RCC 7860 (cell line): ENCODE results near the gene MUC4.
"Not testable (repeated sequence)": the region's sequence is repeated elsewhere in the genome, so short reads cannot be mapped to it uniquely, and the experiment has no call there.

ENCODE experiments used
- DNase-seq: peaks from one replicate; pipeline ENCODE4 v3.0.0-alpha.2; 2015; ENCODE audit warnings: low spot score
- FAIRE-seq: peaks from 2 replicates; lab custom pipeline; 2012; peaks lifted over from hg19 to GRCh38; lab: Jason Lieb, UNC

MUC4 gene

GRCh38 chr3:195722139-195722995, 89.4 kb downstream of the MUC4 start:
- FAIRE-seq, DNase-seq: not testable (repeated sequence)

- not testable (repeated sequence) for DNase-seq, FAIRE-seq
Observed at GRCh38 chr3:195720831-195721506, 90.8 kb downstream of the MUC4 start, which contains the start of gene MUC20. Gene MUC20 (plus strand): TSS chr3:195720978. CDS start chr3:195721008, 30 bp downstream.

DNA sequence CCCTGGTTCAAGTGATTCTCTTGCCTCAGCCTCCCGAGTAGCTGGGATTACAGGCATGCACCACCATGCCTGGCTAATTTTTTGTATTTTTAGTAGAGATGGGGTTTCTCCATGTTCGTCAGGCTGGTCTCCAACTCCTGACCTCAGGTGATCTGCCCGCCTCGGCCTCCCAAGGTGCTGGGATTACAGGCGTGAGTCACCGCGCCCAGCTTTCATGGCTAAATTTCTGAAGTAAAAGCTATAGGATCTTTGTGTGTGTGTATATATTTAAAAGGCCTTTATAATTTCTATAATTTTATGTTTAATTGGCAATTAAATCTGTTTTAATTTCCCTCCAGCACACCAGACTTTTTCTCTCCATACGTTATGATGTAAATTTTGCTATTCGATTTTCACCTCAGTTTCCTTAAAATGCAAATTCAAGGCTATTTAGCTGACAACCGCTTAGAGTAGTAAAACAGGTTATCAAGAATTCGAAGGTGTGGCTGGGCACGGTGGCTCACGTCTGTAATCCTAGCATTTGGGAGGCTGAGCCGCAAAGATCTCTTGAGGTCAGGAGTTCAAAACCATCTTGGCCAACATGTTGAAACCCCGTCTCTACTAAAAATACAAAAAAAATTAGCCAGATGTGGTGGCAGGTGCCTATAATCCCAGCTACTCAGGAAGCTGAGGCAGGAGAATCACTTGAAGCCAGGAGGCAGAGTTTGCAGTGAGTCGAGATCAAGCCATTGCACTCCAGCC, 92.0 kb downstream of the MUC4 start:
- DNase-seq, FAIRE-seq: not testable (repeated sequence)

DNA sequence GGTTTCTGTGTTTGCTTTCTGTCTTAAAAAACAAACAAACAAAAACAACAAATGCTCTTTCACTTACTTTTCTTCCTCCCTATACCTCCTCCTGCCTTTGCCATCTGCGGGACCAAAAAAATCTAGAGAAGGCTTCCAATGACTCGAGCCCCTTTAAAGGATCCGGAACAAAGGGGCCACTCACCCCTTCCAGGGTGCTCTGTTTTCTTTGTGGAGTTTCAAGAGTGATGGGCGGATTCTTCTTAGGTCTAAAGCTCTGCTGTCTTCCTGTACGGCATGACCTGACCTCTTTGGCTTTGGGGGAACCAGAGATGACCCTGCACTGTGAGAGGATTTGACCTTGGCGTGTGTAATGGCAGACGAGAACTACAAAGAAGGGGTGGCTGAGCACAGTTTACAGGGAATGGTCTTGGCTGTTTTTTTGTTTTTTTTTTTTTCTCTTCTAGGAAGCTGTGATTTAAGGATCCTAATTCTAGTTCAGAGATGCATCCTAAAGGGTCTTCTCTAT, 93.2 kb downstream of the MUC4 start:
- no peak for DNase-seq
- FAIRE-seq: no peak

- no peak for FAIRE-seq
Observed at GRCh38 chr3:195717852-195718476, 93.8 kb downstream of the MUC4 start.

DNA sequence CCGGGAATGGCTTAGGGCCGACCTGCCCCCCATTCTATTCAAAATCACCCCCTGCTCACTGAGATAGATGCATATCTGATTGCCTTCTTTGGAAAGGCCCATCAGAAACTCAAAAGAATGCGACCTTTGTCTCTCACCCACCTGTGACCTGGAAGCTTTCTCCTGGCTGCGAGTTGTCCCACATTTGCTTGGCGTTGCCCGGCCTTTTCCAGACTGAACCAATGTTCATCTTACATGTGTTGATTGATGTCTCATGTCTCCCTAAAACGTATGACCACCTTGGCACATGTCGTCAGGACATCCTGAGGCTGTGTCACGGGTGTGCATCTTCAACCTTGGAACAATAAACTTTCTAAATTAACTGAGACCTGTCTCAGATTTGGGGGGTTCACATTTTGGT, 94.3 kb downstream of the MUC4 start:
- DNase-seq (no peak), FAIRE-seq (no peak)

More at GRCh38 chr3:195717852-195718476, 93.8 kb downstream of the MUC4 start:
- DNase-seq: no peak

GRCh38 chr3:195715583-195716266, 96.0 kb downstream of the MUC4 start:
- DNase-seq: peak; percentile 8
- no peak for FAIRE-seq

DNA sequence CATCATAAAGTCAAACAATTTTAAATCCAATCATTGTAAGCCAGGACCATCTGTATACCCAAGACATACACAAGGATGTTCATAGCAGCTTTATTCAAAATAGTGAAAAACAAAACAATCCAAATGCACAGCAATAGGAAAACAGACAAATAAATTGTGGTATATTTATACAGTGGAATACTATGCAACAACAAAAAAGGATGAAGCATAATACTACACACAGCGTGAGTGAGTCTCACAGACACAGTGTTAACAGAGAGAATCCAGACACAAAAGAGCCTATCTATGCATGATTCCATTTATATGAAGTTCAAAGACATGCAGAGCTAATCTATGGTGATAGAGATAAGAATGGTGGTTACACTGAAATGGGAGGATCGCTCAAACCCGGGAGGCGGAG, 96.6 kb downstream of the MUC4 start:
- no peak for DNase-seq
- no peak for FAIRE-seq

DNA sequence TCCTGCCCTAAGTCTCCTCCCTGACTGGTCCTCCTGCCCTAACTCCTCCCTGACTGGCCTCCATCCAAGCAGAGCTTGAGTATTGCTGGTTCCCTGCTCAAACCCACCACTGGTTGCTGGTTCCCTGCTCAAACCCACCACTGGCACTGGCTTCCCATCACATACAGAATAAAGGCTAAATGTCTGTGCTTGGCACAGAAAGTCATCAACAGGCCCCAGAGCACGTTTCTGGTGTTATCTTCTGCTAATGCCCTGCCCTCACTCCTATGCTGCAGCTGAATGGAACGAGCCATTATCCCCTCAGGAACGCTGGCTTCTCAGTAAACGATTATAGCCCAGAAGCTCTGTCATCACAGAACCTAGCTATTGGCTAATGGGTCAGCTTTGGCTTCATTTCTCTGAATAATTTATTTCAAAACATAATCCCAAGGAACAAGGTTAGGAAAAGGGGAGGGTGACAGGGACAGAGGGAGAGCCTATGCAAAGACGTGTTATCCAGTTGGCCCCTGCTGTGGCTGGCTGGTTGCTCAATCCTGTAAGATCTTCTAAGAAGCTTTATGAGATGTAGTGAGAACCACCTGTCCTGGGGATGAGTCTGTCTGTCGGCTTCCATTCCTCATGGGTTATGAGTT, 97.2 kb downstream of the MUC4 start:
- DNase-seq (no peak), FAIRE-seq (no peak)

DNA sequence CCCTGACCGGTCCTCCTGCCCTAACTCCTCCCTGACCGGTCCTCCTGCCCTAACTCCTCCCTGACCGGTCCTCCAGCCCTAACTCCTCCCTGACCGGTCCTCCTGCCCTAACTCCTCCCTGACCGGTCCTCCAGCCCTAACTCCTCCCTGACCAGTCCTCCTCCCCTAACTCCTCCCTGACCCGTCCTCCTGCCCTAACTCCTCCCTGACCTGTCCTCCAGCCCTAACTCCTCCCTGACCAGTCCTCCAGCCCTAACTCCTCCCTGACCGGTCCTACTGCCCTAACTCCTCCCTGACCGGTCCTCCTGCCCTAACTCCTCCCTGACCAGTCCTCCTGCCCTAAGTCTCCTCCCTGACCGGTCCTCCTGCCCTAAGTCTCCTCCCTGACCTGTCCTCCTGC, 98.6 kb downstream of the MUC4 start:
- FAIRE-seq, DNase-seq: not testable (repeated sequence)

- not testable (repeated sequence) for FAIRE-seq, DNase-seq
Observed at GRCh38 chr3:195712535-195712910, 99.2 kb downstream of the MUC4 start.

DNA sequence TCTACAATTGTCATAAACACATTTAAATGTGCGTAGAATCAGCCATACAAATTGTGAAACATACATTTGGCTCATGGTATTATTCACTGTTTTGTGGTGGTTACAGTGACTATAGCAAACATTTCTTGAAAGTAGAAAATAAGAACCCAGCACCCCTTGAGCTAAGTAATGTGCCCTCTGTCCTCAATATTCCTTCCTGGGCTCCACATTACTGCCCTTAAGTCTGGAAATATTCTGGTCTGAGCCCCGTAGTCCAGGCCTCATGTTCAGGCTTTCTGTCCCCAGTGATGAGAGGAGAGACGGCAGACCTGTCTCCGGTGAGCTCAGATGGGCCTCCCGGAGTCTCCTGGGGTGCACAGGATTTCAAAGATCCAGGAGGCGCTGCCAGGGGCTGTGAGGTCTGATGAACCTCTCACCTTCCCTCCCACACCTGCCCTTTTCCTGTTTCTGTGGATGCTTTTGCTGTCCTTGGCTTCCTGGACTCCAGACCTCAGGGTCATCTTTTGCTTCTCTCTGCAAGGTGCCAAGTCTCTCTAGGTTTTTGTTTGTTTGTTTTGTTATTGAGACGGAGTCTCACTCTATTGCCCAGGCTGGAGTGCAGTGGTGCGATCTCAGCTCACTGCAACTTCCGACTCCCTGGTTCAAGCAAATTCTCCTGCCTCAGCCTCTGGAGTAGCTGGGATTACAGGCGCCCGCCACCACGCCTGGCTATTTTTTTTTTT, 99.8 kb downstream of the MUC4 start:
- FAIRE-seq: no peak

DNA sequence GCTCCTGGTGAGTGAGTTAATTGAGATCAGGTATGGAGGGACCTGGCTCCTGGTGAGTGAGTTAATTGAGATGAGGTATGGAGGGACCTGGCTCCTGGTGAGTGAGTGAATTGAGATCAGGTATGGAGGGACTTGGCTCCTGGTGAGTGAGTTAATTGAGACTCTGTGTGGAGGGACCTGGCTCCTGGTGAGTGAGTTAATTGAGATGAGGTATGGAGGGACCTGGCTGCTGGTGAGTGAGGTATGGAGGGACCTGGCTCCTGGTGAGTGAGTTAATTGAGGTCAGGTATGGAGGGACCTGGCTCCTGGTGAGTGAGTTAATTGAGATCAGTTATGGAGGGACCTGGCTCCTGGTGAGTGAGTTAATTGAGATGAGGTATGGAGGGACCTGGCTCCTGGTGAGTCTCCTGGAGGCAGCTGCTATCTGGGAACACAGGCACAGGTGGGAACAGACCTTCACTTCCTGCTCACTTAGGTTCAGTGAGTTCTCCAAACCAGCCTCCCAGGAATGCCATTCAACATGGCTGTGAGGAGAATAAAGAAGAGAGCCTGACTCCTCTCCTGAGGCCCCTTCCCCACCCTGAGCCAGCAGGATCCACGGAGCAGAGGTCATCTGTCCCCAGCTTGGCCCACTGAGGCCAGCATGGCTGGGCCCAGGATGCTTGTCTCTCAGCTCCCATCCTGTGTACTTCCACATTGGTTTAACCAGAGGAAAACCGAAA, 100.5 kb downstream of the MUC4 start:
- FAIRE-seq, DNase-seq: not testable (repeated sequence)

More for the DNA sequence above, 99.8 kb downstream of the MUC4 start:
- no peak for DNase-seq

GRCh38 chr3:195710126-195710905, 101.4 kb downstream of the MUC4 start:
- DNase-seq, FAIRE-seq: not testable (repeated sequence)

DNA sequence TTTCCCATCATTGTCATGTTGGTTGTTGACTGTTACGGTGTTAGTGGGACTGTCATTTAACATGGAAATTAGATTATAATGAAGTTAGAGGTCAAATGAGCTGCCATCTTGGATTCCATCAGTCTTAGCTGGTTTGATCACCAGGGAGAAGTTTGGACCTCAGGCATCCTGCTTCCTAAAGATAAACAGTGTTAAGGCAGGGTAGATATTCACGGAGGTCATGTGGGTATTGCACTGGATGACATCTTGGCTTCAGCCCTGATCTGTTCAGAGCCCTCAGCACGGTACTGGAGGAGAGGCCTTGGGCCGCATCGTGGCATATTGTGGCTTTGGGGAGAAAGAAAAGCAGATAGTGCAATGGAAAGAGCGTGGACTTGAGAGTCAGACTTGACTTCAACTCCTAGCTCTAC, 102.0 kb downstream of the MUC4 start:
- DNase-seq (no peak), FAIRE-seq (no peak)

DNA sequence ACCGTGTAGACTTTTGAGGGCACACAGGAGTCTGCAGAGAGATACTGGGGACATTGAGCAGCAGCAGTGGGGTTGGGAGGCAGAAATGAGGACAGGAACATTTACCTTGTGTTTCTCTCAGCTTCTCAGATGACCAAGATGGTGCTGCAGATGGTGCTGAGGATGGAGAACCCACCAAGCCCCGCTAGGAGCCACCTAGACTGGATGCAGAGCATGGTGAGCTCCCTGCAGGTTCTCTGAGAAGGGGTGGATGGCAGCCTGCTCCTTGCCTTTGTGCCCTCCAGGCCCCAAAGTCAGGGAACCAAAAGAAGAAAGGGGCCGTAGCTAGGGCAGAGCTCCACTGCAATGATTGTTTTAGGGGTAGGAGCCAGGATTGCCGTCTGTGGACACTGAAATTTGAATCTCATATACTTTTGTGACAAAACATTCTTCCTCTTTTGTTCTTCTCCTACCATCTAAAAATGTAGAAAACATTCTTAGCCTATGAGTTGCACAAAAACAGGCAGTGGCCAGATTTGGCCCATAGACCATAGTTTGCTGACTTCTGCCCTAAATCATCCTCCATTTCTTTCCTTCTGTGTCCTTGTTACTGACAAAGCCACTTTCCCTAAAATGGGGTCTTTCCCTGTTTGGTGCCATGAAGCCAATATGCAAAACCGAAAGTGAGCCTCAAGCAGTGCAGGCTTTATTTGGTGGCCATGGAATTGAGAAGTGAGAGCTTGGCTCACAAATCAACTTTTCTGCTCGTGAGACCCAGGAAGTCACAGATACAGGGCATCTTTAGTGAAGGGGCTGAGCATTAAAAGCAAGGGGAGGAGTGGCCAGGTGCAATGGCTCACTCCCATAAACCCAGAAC, 102.9 kb downstream of the MUC4 start:
- DNase-seq (no peak), FAIRE-seq (no peak)
